ENCODE results near the gene SLAMF8.
A peak's percentile ranks its signal among the peaks of the same experiment; 100 is the strongest.

SLAMF8 gene

DNA sequence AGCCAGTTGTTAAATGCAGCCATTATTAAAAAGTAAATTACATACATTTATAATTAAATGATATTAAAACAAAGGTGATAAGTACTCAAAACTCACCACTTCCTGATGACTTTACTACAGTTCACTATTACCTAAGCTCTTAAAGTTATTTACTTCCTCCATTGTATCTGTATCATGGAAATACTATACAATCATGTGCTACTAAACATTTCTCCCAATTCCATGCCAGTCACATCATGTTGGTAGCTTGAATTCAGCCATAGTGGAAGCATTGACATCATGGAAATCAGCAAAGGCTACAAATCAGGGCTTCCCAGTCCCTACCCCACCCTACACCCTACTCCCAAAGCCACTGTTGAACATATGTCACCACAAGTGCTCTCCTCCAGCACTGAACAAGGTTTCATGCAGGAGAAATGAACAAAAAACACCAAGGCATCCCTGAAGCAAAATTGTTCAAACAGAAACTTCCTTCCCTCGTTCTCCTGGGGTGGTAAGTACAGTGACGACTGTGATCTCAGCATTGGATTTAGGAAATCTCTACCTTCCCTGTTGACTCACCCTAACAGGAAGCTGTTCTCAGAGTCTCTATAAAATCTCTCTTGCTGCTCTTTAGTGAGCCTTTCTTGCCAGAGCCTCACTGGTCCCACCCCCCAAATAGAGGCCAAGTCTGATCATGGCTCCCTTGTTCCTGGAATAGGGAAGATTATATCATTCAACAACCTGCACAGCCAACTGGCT lies 23.1 kb downstream of the SLAMF8 start:
- no peak for DNase-seq (ENCODE audit: low read depth)

- DNase-seq (ENCODE audit: low read depth), result no peak
These were observed 24.7 kb downstream of the SLAMF8 start for GRCh38 chr1:159851407-159851806.

- no peak for DNase-seq (ENCODE audit: low read depth)
These were observed 26.9 kb downstream of the SLAMF8 start for GRCh38 chr1:159853417-159854115.

DNA sequence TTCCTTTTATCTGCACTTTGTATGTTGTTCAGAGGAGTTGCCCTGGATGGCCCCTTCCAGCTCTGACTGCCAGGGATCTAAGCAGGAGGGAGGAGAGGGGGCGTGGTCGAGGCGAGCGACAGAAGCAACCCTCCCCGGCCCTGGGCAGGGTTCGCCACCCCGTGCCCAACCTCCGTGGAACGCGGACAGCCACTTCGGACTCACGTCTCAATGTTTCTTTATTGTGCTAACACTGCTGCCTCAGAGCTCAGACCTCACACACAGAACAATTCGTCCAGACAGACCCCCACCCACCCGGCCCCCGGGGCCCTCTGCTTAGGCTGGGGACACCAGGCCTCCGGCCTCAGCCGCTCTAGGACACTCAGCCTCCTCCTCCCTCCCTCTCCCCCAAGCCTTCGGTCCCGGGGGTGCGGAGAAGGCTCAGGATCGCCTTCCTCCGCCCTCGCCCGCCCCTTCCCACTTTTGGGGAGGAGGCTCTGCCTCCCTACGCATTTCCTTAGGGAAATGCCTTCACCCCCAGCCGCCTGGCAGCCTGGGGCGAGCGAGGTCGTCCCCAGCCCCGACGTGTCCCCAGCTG lies 27.5 kb downstream of the SLAMF8 start:
- no peak for DNase-seq (ENCODE audit: low read depth)

- DNase-seq (ENCODE audit: low read depth), result peak; percentile 70
These were observed 28.1 kb downstream of the SLAMF8 start for GRCh38 chr1:159854693-159855192.

- DNase-seq (ENCODE audit: low read depth), result no peak
These were observed 29.0 kb downstream of the SLAMF8 start for GRCh38 chr1:159855709-159856108.

DNA sequence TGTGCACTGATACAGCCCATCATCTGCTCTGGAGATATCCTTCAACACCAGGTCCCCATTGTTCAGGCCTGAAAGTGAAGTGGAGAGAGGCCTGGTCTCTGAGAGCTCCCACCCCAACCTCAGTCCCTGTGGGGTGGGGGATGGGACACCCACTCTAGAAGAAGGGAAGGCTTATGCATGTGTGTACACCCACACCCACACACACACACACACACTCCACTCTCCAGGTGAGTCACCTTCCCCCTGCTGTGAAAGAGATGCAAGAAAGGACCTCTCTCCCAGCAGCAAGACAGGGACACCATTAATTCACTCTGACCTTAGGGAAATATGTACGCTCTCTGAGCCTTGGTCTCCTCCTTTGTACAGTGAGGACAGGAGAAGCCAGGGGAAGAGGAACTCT lies 29.9 kb downstream of the SLAMF8 start:
- no peak for DNase-seq (ENCODE audit: low read depth)

DNA sequence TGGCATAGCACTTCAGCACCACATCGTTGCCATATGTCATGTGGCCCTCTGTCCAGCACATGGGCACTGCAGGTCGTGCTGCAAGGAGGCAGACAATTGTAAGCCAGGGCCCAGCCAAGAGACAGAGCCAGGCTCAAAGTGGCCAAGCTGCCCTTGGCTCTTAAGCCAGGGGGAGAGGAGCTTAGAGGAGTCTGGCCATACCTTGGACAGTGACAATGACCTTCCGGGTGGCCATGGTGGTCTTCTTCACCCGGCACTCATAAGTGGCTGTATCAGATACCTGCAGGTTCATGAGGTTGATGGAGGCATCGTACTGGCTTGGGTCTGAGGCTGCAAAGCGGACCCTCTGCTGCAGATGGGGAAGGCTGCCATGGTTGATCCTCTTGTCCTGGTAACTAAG lies 31.2 kb downstream of the SLAMF8 start:
- no peak for DNase-seq (ENCODE audit: low read depth)

- DNase-seq (ENCODE audit: low read depth), result no peak
These were observed 33.2 kb downstream of the SLAMF8 start for GRCh38 chr1:159859767-159860322.

DNA sequence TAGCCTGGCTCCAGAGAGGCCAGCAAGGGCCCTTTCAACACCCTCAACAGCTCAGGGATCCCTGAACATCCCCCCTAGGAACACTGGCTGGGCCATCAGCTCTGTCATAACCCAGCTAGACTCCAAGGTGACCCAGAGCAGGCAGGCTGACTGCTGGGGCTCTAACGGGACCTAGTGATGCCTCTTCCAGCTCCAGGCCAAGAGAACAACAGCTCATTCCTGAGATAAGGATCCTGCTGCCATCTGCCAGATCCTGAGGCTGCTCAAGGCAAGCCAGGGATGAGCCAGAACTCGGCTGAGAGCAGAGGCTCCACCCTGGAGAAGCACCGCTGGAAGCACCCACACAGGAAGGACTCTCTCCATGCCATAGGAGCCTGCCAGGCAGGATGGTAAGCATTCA lies 33.8 kb downstream of the SLAMF8 start:
- DNase-seq (ENCODE audit: low read depth), result no peak

GRCh38 chr1:159861218-159861617 lies 34.5 kb downstream of the SLAMF8 start:
- DNase-seq (ENCODE audit: low read depth), result no peak

GRCh38 chr1:159862031-159862430 lies 35.4 kb downstream of the SLAMF8 start:
- no peak for DNase-seq (ENCODE audit: low read depth)

GRCh38 chr1:159862557-159862956 lies 35.9 kb downstream of the SLAMF8 start, which contains the start of gene VSIG8:
TSS of gene VSIG8 (minus strand) at chr1:159862657. CDS start at chr1:159862521, 136 bp downstream.
- DNase-seq (ENCODE audit: low read depth), result no peak

DNA sequence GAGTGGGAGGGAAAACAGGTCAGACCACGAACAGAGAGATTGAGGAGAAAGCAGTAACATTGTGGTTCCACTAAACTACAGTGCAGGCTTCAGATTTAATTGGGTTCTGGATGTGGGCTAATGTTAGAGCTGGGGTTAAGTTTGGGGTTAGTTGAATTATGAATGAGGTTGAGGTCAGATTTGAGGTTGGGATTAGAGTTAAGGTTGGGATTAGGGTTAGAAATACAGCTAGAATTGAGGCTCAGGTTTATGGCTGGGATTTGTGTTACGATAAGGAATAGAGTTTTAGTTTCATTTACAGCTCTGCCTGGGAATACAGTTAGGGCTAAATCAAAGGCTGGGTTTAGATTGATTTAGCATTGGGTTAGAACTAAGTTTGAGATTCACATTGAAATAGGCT lies 37.6 kb downstream of the SLAMF8 start:
- no peak for DNase-seq (ENCODE audit: low read depth)

DNA sequence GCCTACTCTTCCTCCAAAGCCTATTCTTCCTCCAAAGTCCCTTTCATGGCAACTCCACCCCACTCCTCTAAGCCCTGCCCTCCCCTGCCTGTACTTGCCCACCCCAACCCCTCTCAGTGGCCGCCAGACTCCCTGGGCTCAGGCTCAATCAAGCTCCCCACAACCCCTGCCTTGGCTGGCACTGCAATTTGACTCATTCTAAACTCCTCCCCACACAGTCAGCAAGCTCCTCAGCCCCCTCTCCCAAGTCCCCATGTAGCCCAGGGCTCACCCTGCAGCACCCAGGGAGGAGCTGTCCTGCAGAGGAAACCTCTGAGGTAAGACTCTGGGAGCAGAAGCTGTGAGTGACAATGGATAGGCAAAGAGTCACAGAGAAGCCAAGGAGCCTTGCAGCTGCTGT lies 39.4 kb downstream of the SLAMF8 start:
- no peak for DNase-seq (ENCODE audit: low read depth)

- no peak for DNase-seq (ENCODE audit: low read depth)
These were observed 40.4 kb downstream of the SLAMF8 start for GRCh38 chr1:159866905-159867663.

DNA sequence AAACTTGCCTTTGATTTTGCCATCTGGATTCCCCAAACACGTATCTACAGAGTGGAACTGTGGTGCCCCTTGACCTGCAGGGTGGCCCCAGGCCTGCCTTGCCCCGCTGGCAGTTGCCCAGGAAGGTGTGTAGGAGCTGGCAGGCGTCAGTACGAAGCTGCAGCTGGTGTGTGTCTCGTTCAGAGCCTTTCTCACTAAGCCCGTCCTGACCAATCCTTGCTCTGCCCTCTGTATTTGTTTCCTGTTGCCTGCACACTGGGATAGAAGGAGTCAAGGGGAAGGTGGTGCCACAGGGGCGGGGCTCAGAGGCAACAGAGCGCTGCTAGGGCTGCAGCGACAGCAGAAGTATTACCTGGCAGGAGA lies 41.0 kb downstream of the SLAMF8 start:
- no peak for DNase-seq (ENCODE audit: low read depth)

- no peak for DNase-seq (ENCODE audit: low read depth)
These were observed 42.1 kb downstream of the SLAMF8 start for GRCh38 chr1:159868766-159869165.

GRCh38 chr1:159869173-159869572 lies 42.5 kb downstream of the SLAMF8 start:
- DNase-seq (ENCODE audit: low read depth), result no peak

- no peak for DNase-seq (ENCODE audit: low read depth)
These were observed 42.9 kb downstream of the SLAMF8 start for GRCh38 chr1:159869607-159870006.

GRCh38 chr1:159870704-159871103 lies 44.0 kb downstream of the SLAMF8 start:
- no peak for DNase-seq (ENCODE audit: low read depth)

- no peak for DNase-seq (ENCODE audit: low read depth)
These were observed 46.2 kb downstream of the SLAMF8 start for GRCh38 chr1:159872891-159873290.
